ENCODE data around the gene LRRC25. TPM values are rescaled to one million over a fixed set of nuclear protein-coding genes. Genes with fewer than 3 reads are reported as not detected.

LRRC25 gene
- total and polyA plus RNA-seq, 2 donors (not counting 3 experiments of a cell fraction or from before 2014, with no cell fraction given): not detected

- FAIRE-seq: no peak
- peaks cover 11% of the 10 kb centered on the region for H3K4me1 ChIP-seq (ENCODE audit: control insufficient read depth, extremely low read depth, insufficient read depth, low read length)
- H3K27me3 ChIP-seq (ENCODE audit: control insufficient read depth in 2 of 2, insufficient read depth in 2 of 2, low read length in 2 of 2): no peaks in the 10 kb centered on the region
- dilution Hi-C loops (cut with MboI; ENCODE audit: extremely low pct_ligation_motif_present, low sequenced_read_pairs) (no loop called here), intact Hi-C loops (cut with micrococcal nuclease) (no loop called here)
- no peak overlapping the region for H2AFZ ChIP-seq (ENCODE audit: low read depth, low read length)
- H3K4me2 ChIP-seq (ENCODE audit: insufficient read depth, low read length): no peak overlapping the region
- peaks cover 0 to 9% of the 10 kb centered on the region in 2 experiments for H3K36me3 ChIP-seq (ENCODE audit: control insufficient read depth in 2 of 2, extremely low read depth in 1 of 2, insufficient read depth in 2 of 2, low read length in 2 of 2)
- H3K27ac ChIP-seq (ENCODE audit: insufficient read depth, low read depth, low read length): no peak overlapping the region
- TF ChIP-seq CTCF (IDR thresholded peaks at IDR 0.05; ENCODE audit: extremely low read depth in 1 of 2, insufficient read depth in 1 of 2, low read depth in 1 of 2, low read length in 2 of 2): no peak
- no peak for TF ChIP-seq MAX (IDR thresholded peaks at IDR 0.05; ENCODE audit: insufficient read depth, insufficient read length)
- no peak for TF ChIP-seq JUN (IDR thresholded peaks at IDR 0.05; ENCODE audit: borderline replicate concordance, insufficient read depth, insufficient read length, low read depth)
- no peak for TF ChIP-seq MYC (IDR thresholded peaks at IDR 0.05; ENCODE audit: low read depth, low read length)
- no peak for TF ChIP-seq POLR2AphosphoS5 (IDR thresholded peaks at IDR 0.05; ENCODE audit: insufficient read depth, low read depth, low read length)
- no peak for TF ChIP-seq EZH2 (IDR thresholded peaks at IDR 0.05; ENCODE audit: borderline replicate concordance, low read depth, low read length, severe bottlenecking)
- TF ChIP-seq POLR2A (IDR thresholded peaks at IDR 0.05; ENCODE audit: low read depth, low read length): no peak
- no peak for TF ChIP-seq GATA2 (IDR thresholded peaks at IDR 0.05; ENCODE audit: insufficient read depth, insufficient read length, low read depth, low read length)
- no peak for TF ChIP-seq FOS (IDR thresholded peaks at IDR 0.05; ENCODE audit: borderline replicate concordance, insufficient read depth, low read length)
- no peaks in the 10 kb centered on the region for H3K9me3 ChIP-seq (replicated peaks; ENCODE audit: control insufficient read depth, insufficient read depth, low read length)
- BruUV-seq (replicated peaks): no TSS peak
- no peaks in the 10 kb centered on the region for H4K20me1 ChIP-seq (replicated peaks; ENCODE audit: control insufficient read depth, extremely low read depth, insufficient read depth, low read length)
- no peak overlapping the region for H3K4me3 ChIP-seq (replicated peaks in 1 of 3; ENCODE audit: insufficient read depth in 1 of 3, low read depth in 1 of 3, low read length in 3 of 3)
- ChIA-PET CTCF (interaction anchor here (1.2 to 9.4 kb wide), 12 partner anchors 8 to 112 kb away, joined by 3 to 115 read pairs (median 6); no protein-coding TSS in a partner anchor), POLR2A (interaction anchor here (0.7 to 1.0 kb wide), 2 partner anchors 31 to 110 kb away, joined by 3 to 4 read pairs; partner anchors contain the start of gene JUND)
- H3K9me1 ChIP-seq (replicated peaks; ENCODE audit: control insufficient read depth, extremely low read depth, insufficient read depth, low read length): no peaks in the 10 kb centered on the region
- peaks cover 22% of the 10 kb centered on the region for H3K79me2 ChIP-seq (ENCODE audit: control insufficient read depth, insufficient read depth, low read length)
- no peak for DNase-seq (ENCODE audit: low read depth, low spot score)
- H3K9ac ChIP-seq (replicated peaks; ENCODE audit: extremely low read depth, insufficient read depth, low read length): no peak overlapping the region
Observed at GRCh38 chr19:18391509-18392075, 5.8 kb downstream of the LRRC25 start.

Measured in endothelial cell of umbilical vein (primary cell).